ENCODE results near the gene KBTBD13. TPM values are rescaled to one million over a fixed set of nuclear protein-coding genes. Genes with fewer than 3 reads are reported as not detected.

Gene KBTBD13
- total and polyA plus RNA-seq, 2 experiments from 2014 or later, result not detected

DNA sequence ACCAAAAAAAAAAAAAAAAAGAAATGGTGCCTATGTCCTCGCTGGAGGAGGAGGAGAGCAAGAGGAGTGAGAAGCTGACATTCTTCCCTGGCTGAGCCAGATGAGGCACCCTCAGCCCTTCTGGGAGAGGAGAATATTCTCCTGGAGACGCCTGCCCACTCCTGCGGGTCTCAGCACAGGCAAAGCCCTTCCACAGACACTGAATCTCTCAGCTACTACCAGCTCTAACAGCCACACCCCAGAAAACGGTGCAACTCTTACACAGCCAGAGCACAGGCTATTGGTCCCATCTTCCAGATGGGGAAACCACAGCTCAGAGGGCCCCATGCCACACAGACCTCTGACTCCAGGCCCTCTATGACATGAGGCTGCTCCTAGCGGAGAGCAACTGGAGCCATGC is 14.5 kb upstream of the KBTBD13 start:
- H3K9me3 Mint-ChIP-seq, result no peaks in the 10 kb centered on the region
- peaks cover 12% of the 10 kb centered on the region for H3K4me1 Mint-ChIP-seq
- Histone ChIP-seq H3K36me3 (ENCODE audit: insufficient read depth) (no peaks in the 10 kb centered on the region), H3K4me2 (no peak overlapping the region), H3K27me3 (ENCODE audit: insufficient read depth) (peaks cover 6% of the 10 kb centered on the region), H3K79me2 (replicated peaks; ENCODE audit: insufficient read depth) (no peaks in the 10 kb centered on the region), H4K20me1 (replicated peaks; ENCODE audit: insufficient read depth) (0 out of 2 replicates have a peak, but pooled peaks cover 3% of the 10 kb centered on the region), H3K4me3 (no peak overlapping the region), H3K4me1 (ENCODE audit: insufficient read depth) (peaks cover 17% of the 10 kb centered on the region), H3F3A (replicated peaks; ENCODE audit: low read depth) (no peaks in the 10 kb centered on the region), H3K27ac (ENCODE audit: low read depth) (no peak overlapping the region), H3K9me2 (ENCODE audit: insufficient read depth) (no peaks in the 10 kb centered on the region), H2AFZ (no peak overlapping the region)
- H3K4me3 Mint-ChIP-seq, result no peak overlapping the region
- TF ChIP-seq POLR2AphosphoS5 (IDR thresholded peaks at IDR 0.05; ENCODE audit: low read depth) (no peak), ZNF114 (CRISPR knock-in tag; IDR thresholded peaks at IDR 0.05) (no peak), JUNB (IDR thresholded peaks at IDR 0.05; ENCODE audit: unreplicated experiment) (no peak), CREB1 (CRISPR knock-in tag; IDR thresholded peaks at IDR 0.05; ENCODE audit: low read depth) (no peak), NANOG (IDR thresholded peaks at IDR 0.05; ENCODE audit: borderline replicate concordance) (no peak), EZH2phosphoT487 (IDR thresholded peaks at IDR 0.05; ENCODE audit: unreplicated experiment) (no peak), STAT1 (IDR thresholded peaks at IDR 0.05; ENCODE audit: unreplicated experiment) (no peak)
- TF ChIP-seq, protein P1, sequence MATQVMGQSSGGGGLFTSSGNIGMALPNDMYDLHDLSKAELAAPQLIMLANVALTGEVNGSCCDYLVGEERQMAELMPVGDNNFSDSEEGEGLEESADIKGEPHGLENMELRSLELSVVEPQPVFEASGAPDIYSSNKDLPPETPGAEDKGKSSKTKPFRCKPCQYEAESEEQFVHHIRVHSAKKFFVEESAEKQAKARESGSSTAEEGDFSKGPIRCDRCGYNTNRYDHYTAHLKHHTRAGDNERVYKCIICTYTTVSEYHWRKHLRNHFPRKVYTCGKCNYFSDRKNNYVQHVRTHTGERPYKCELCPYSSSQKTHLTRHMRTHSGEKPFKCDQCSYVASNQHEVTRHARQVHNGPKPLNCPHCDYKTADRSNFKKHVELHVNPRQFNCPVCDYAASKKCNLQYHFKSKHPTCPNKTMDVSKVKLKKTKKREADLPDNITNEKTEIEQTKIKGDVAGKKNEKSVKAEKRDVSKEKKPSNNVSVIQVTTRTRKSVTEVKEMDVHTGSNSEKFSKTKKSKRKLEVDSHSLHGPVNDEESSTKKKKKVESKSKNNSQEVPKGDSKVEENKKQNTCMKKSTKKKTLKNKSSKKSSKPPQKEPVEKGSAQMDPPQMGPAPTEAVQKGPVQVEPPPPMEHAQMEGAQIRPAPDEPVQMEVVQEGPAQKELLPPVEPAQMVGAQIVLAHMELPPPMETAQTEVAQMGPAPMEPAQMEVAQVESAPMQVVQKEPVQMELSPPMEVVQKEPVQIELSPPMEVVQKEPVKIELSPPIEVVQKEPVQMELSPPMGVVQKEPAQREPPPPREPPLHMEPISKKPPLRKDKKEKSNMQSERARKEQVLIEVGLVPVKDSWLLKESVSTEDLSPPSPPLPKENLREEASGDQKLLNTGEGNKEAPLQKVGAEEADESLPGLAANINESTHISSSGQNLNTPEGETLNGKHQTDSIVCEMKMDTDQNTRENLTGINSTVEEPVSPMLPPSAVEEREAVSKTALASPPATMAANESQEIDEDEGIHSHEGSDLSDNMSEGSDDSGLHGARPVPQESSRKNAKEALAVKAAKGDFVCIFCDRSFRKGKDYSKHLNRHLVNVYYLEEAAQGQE (IDR thresholded peaks at IDR 0.05; ENCODE audit: unreplicated experiment), result no peak
- TF ChIP-seq, protein P2, sequence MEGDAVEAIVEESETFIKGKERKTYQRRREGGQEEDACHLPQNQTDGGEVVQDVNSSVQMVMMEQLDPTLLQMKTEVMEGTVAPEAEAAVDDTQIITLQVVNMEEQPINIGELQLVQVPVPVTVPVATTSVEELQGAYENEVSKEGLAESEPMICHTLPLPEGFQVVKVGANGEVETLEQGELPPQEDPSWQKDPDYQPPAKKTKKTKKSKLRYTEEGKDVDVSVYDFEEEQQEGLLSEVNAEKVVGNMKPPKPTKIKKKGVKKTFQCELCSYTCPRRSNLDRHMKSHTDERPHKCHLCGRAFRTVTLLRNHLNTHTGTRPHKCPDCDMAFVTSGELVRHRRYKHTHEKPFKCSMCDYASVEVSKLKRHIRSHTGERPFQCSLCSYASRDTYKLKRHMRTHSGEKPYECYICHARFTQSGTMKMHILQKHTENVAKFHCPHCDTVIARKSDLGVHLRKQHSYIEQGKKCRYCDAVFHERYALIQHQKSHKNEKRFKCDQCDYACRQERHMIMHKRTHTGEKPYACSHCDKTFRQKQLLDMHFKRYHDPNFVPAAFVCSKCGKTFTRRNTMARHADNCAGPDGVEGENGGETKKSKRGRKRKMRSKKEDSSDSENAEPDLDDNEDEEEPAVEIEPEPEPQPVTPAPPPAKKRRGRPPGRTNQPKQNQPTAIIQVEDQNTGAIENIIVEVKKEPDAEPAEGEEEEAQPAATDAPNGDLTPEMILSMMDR (conservative IDR thresholded peaks at IDR 0.05; ENCODE audit: low read depth in 2 of 2), result no peak
- TF ChIP-seq, protein P3, sequence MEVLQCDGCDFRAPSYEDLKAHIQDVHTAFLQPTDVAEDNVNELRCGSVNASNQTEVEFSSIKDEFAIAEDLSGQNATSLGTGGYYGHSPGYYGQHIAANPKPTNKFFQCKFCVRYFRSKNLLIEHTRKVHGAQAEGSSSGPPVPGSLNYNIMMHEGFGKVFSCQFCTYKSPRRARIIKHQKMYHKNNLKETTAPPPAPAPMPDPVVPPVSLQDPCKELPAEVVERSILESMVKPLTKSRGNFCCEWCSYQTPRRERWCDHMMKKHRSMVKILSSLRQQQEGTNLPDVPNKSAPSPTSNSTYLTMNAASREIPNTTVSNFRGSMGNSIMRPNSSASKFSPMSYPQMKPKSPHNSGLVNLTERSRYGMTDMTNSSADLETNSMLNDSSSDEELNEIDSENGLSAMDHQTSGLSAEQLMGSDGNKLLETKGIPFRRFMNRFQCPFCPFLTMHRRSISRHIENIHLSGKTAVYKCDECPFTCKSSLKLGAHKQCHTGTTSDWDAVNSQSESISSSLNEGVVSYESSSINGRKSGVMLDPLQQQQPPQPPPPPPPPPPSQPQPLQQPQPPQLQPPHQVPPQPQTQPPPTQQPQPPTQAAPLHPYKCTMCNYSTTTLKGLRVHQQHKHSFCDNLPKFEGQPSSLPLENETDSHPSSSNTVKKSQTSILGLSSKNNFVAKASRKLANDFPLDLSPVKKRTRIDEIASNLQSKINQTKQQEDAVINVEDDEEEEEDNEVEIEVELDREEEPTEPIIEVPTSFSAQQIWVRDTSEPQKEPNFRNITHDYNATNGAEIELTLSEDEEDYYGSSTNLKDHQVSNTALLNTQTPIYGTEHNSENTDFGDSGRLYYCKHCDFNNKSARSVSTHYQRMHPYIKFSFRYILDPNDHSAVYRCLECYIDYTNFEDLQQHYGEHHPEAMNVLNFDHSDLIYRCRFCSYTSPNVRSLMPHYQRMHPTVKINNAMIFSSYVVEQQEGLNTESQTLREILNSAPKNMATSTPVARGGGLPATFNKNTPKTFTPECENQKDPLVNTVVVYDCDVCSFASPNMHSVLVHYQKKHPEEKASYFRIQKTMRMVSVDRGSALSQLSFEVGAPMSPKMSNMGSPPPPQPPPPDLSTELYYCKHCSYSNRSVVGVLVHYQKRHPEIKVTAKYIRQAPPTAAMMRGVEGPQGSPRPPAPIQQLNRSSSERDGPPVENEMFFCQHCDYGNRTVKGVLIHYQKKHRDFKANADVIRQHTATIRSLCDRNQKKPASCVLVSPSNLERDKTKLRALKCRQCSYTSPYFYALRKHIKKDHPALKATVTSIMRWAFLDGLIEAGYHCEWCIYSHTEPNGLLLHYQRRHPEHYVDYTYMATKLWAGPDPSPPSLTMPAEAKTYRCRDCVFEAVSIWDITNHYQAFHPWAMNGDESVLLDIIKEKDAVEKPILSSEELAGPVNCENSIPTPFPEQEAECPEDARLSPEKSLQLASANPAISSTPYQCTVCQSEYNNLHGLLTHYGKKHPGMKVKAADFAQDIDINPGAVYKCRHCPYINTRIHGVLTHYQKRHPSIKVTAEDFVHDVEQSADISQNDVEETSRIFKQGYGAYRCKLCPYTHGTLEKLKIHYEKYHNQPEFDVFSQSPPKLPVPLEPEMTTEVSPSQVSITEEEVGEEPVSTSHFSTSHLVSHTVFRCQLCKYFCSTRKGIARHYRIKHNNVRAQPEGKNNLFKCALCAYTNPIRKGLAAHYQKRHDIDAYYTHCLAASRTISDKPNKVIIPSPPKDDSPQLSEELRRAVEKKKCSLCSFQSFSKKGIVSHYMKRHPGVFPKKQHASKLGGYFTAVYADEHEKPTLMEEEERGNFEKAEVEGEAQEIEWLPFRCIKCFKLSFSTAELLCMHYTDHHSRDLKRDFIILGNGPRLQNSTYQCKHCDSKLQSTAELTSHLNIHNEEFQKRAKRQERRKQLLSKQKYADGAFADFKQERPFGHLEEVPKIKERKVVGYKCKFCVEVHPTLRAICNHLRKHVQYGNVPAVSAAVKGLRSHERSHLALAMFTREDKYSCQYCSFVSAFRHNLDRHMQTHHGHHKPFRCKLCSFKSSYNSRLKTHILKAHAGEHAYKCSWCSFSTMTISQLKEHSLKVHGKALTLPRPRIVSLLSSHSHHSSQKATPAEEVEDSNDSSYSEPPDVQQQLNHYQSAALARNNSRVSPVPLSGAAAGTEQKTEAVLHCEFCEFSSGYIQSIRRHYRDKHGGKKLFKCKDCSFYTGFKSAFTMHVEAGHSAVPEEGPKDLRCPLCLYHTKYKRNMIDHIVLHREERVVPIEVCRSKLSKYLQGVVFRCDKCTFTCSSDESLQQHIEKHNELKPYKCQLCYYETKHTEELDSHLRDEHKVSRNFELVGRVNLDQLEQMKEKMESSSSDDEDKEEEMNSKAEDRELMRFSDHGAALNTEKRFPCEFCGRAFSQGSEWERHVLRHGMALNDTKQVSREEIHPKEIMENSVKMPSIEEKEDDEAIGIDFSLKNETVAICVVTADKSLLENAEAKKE (CRISPR knock-in tag; IDR thresholded peaks at IDR 0.05), result no peak
- H3K27me3 Mint-ChIP-seq (ENCODE audit: insufficient read depth, low read depth, poor library complexity), result peaks cover 7% of the 10 kb centered on the region
- DNase-seq (ENCODE audit: low spot score) (no peak), ATAC-seq (no peak)
- H3K36me3 Mint-ChIP-seq (ENCODE audit: low read depth), result no peaks in the 10 kb centered on the region; the same call in 2 of the 3 replicates
- H3K27ac Mint-ChIP-seq, result no peak overlapping the region
